Inflammatory macrophage (primary cell): ENCODE data around the gene GP1BB.

Experiments used
- DNase-seq, 2 donors: peaks; one replicate each; pipeline ENCODE4 v3.0.0-alpha.2; 2020 to 2022

GP1BB gene

GRCh38 chr22:19766511-19767426 is 43.4 kb downstream of the GP1BB start:
- DNase-seq, result peak; percentile 79 to 81

- peak; percentile 52 to 59 for DNase-seq
These were observed 44.3 kb downstream of the GP1BB start for GRCh38 chr22:19767427-19768341.

- no peak for DNase-seq
These were observed 46.0 kb downstream of the GP1BB start for GRCh38 chr22:19769393-19769715.

- DNase-seq, result no peak
These were observed 47.2 kb downstream of the GP1BB start for GRCh38 chr22:19770349-19771220.

GRCh38 chr22:19772422-19772672 is 49.0 kb downstream of the GP1BB start:
- DNase-seq, result no peak

- peak; percentile 53 to 67 for DNase-seq
These were observed 49.5 kb downstream of the GP1BB start for GRCh38 chr22:19772673-19773469.

GRCh38 chr22:19773470-19774040 is 50.2 kb downstream of the GP1BB start:
- DNase-seq, result no peak
